Activated CD4-positive, alpha-beta T cell treated with anti-CD3 and anti-CD28 coated beads for 36 hours (primary cell): Measurements from ENCODE around the gene CCDC146. TPM values are rescaled to one million over a fixed set of nuclear protein-coding genes. Genes with fewer than 3 reads are reported as not detected.

Experiments used
- ATAC-seq: fragments of 200-7000 bp; cut with Tn5 transposase; one replicate; pipeline ENCODE4 v1.10.0; 2021; ENCODE audit warnings: mild to moderate bottlenecking, moderate library complexity
- CTCF ChIA-PET: fragments of 350-600 bp; sonication (Branson Sonifier 250); formaldehyde crosslinking; loops from one replicate; lab custom pipeline; 2021; ENCODE audit warnings: antibody characterized with exemption; lab: Charles Lee
- POLR2A ChIA-PET: fragments of 350-600 bp; sonication (Branson Sonifier 250); formaldehyde crosslinking; loops from one replicate; lab custom pipeline; 2021; ENCODE audit warnings: antibody characterized with exemption, inconsistent platforms; lab: Charles Lee
- DNase-seq: peaks from one replicate; pipeline ENCODE4 v3.0.0-alpha.2; 2020
- H3K27ac Mint-ChIP-seq: one replicate; pipeline ENCODE4 v1.8.0; 2021; ENCODE audit warnings: mixed read lengths
- H3K27me3 Mint-ChIP-seq: one replicate; pipeline ENCODE4 v1.8.0; 2021; ENCODE audit warnings: mixed read lengths
- H3K36me3 Mint-ChIP-seq: one replicate; pipeline ENCODE4 v1.8.0; 2021; ENCODE audit warnings: low read depth, mixed read lengths
- H3K4me1 Mint-ChIP-seq: one replicate; pipeline ENCODE4 v1.8.0; 2021; ENCODE audit warnings: mixed read lengths
- H3K4me3 Mint-ChIP-seq: one replicate; pipeline ENCODE4 v1.8.0; 2021; ENCODE audit warnings: mild to moderate bottlenecking, moderate library complexity, mixed read lengths
- H3K9me3 Mint-ChIP-seq: one replicate; pipeline ENCODE4 v1.8.0; 2021; ENCODE audit warnings: low read depth, mixed read lengths
- intact Hi-C, 2 experiments: fragments of 100-400 bp; cut with DNase I in 1 of 2; cut with micrococcal nuclease in 1 of 2; formaldehyde crosslinking; loops; one replicate each; pipeline versions ENCODE4 v1.14.2 to v1.15.1; 2022 to 2024; cut with DNase I, micrococcal nuclease
- total RNA-seq, 2 experiments: library from RNA; stranded (reverse); gene quantifications; one replicate each; pipeline ENCODE4 v1.2.3, GENCODE V29; 2021

The CCDC146 gene
- total RNA-seq, 2 experiments from 2014 or later, result 1.2 to 1.7 TPM

DNA sequence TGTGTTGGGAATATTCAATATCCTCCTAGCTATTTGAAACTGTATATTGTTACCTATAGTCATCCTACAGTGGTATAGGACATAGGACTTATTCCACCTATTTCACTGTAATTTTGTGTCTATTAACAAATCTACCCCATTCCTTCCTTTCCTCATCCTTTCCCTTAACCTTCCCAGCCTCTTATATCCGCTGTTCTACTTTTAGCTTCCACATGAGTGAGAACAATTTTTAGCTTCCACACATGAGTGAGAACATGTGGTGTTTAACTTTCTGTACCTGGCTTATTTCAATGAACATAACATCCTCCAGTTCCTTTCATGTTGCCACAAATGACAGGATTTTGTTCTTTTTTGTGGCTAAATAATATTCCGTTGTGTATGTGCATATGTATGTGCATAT, 173.1 kb downstream of the CCDC146 start:
- no peak for ATAC-seq
- CTCF ChIA-PET, result interaction anchor here (0.9 kb wide), 1 partner anchor 9 kb away, joined by 3 read pairs; no protein-coding TSS in a partner anchor

DNA sequence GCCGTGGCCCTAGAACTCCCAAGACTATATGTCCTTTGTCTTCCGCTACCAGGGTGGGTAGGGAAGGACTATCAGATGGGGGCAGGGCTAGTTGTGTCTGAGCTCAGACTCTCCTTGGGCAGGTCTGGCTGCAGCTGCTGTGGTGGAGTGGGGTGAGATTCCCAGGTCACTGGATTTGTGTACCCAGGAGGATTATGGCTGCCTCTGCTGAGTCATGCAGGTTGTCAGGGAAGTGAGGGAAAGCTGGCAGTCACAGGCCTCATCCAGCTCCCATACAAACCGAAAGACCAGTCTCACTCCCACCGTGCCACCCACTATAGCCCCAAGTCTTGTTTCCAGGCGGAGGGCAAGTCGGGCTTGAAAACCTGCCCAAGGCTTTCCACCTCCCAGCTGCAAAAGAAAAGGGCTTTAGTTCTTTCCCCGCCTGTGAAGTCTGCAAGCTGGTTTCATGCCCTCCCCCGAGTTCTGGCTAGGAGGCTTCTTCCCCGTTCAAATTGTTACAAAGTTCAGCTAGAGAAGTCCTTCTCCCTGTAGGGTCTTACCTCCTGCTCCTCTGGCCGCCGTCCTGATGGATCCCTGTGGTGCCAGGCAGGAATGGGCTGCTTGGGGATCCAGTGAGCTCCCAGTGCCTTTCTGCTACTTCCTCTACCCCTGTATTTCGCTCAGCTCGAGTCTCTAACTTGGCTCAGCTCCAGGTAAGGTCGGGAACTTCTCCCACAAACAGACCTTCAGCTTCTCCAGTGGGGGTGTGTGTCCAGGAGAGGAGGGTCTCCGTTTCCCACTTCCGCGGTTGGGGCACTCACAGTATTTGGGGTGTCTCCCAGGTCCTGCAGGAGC, 184.0 kb downstream of the CCDC146 start:
- H3K4me1 Mint-ChIP-seq, result no peaks in the 10 kb centered on the region
- no peak overlapping the region for H3K4me3 Mint-ChIP-seq
- peaks cover 38% of the 10 kb centered on the region for H3K36me3 Mint-ChIP-seq
- ChIA-PET POLR2A (no interaction called here), CTCF (interaction anchor here (0.7 kb wide), 1 partner anchor 789 kb away, joined by 3 read pairs; no protein-coding TSS in a partner anchor)
- no peaks in the 10 kb centered on the region for H3K27me3 Mint-ChIP-seq
- intact Hi-C loops, result no loop called here
- DNase-seq (no peak), ATAC-seq (no peak)
- H3K27ac Mint-ChIP-seq, result no peak overlapping the region
- H3K9me3 Mint-ChIP-seq, result peaks cover 18% of the 10 kb centered on the region

More for the DNA sequence above, 173.1 kb downstream of the CCDC146 start:
- no peak for DNase-seq
- H3K27me3 Mint-ChIP-seq, result no peaks in the 10 kb centered on the region
- peaks cover 15% of the 10 kb centered on the region for H3K9me3 Mint-ChIP-seq
- H3K4me1 Mint-ChIP-seq, result no peaks in the 10 kb centered on the region
- intact Hi-C loops, result no loop called here
- peaks cover 10% of the 10 kb centered on the region for H3K36me3 Mint-ChIP-seq
- no peak overlapping the region for H3K27ac Mint-ChIP-seq
- POLR2A ChIA-PET, result no interaction called here
- no peak overlapping the region for H3K4me3 Mint-ChIP-seq

- CTCF ChIA-PET, result interaction anchor here (1.2 kb wide), 1 partner anchor 11 kb away, joined by 3 read pairs; no protein-coding TSS in a partner anchor
- Mint-ChIP-seq H3K36me3 (peaks cover 22% of the 10 kb centered on the region), H3K27ac (no peak overlapping the region), H3K27me3 (no peaks in the 10 kb centered on the region), H3K9me3 (peaks cover 4% of the 10 kb centered on the region), H3K4me3 (no peak overlapping the region), H3K4me1 (no peaks in the 10 kb centered on the region)
- DNase-seq (no peak), ATAC-seq (no peak)
- POLR2A ChIA-PET, result no interaction called here
- intact Hi-C loops, result no loop called here
Measured at GRCh38 chr7:77308792-77309191, 186.4 kb downstream of the CCDC146 start.

GRCh38 chr7:77309714-77310220, 187.4 kb downstream of the CCDC146 start:
- DNase-seq, result no peak
- Mint-ChIP-seq H3K27me3 (no peaks in the 10 kb centered on the region), H3K9me3 (peaks cover 2% of the 10 kb centered on the region), H3K4me3 (no peak overlapping the region), H3K36me3 (peaks cover 18% of the 10 kb centered on the region), H3K27ac (no peak overlapping the region), H3K4me1 (no peaks in the 10 kb centered on the region)
- ATAC-seq, result no peak
- intact Hi-C loops, result no loop called here
- ChIA-PET CTCF (no interaction called here), POLR2A (no interaction called here)

DNA sequence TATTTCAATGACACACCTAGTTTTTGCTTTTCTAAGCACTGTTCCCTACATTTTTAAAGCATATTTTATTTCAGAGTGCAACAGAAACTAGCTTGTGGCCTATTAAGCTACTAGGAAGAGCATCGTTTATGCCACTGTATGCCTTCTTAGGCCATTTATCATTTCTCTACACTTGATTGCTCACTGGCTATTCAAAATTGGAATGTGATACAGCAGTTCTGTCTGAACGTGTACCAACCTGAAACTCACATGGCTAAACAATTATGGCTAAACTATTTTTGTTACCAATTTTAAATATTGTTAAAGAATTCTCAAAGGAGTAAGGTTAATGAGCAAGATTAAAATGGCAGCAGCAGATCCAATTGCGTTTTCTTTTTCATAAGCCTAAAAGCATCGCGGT, 188.6 kb downstream of the CCDC146 start:
- ATAC-seq (no peak), DNase-seq (no peak)
- ChIA-PET CTCF (no interaction called here), POLR2A (no interaction called here)
- intact Hi-C loops, result no loop called here
- Mint-ChIP-seq H3K4me3 (no peak overlapping the region), H3K4me1 (no peaks in the 10 kb centered on the region), H3K9me3 (no peaks in the 10 kb centered on the region), H3K27me3 (no peaks in the 10 kb centered on the region), H3K36me3 (peaks cover 20% of the 10 kb centered on the region), H3K27ac (no peak overlapping the region)

DNA sequence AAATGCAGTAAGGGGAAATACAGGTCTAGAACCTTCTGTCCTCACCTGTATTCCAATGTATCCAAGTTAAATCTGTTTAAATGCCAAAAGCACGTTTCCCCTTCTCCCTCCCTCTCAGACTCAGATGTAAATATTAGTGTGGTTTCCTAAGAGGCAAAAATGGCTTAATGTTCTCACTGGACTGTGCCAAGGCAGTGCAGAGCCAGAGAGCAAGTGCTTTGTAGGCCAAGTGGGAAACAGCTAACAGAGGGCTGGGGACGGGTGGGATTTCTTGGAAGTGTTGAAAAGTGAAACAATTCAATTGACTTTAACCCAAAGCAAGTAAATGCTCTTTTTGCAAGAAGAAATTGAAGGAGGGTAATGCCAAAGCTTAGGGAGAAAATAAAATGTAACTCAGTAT, 190.7 kb downstream of the CCDC146 start:
- H3K27ac Mint-ChIP-seq, result no peak overlapping the region

GRCh38 chr7:77313876-77314480, 191.6 kb downstream of the CCDC146 start:
- Mint-ChIP-seq H3K27me3 (no peaks in the 10 kb centered on the region), H3K9me3 (no peaks in the 10 kb centered on the region), H3K27ac (no peak overlapping the region), H3K4me1 (no peaks in the 10 kb centered on the region), H3K4me3 (no peak overlapping the region), H3K36me3 (peaks cover 34% of the 10 kb centered on the region)
- ChIA-PET CTCF (no interaction called here), POLR2A (no interaction called here)
- no peak for DNase-seq
- no peak for ATAC-seq
- intact Hi-C loops, result no loop called here

More for the DNA sequence above, 190.7 kb downstream of the CCDC146 start:
- ATAC-seq (no peak), DNase-seq (no peak)
- no peak overlapping the region for H3K4me3 Mint-ChIP-seq
- H3K36me3 Mint-ChIP-seq, result peaks cover 31% of the 10 kb centered on the region
- POLR2A ChIA-PET, result no interaction called here
- CTCF ChIA-PET, result no interaction called here
- intact Hi-C loops, result no loop called here
- no peaks in the 10 kb centered on the region for H3K27me3 Mint-ChIP-seq
- no peaks in the 10 kb centered on the region for H3K9me3 Mint-ChIP-seq
- no peaks in the 10 kb centered on the region for H3K4me1 Mint-ChIP-seq

DNA sequence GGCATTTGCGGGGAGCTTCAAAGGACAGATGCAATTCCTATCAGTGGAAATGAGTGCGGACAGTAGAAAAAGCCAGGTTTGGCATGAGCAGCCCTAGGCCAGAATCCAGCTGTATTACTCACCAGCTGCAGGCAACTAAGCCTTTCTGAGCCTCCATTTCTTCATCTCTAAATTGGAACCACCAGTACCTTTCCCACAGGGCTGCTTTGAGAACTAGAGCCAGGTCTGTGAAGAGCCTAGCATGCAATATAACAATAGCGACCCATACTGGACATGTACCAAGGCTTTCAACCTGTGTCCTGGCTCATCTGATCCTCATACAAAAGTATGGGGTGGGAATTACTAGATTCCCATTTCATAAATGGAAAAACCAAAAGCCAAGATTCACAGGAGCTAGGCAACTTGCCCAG, 192.8 kb downstream of the CCDC146 start:
- H3K27me3 Mint-ChIP-seq, result no peaks in the 10 kb centered on the region
- intact Hi-C loops, result no loop called here
- POLR2A ChIA-PET, result no interaction called here
- no peaks in the 10 kb centered on the region for H3K9me3 Mint-ChIP-seq
- H3K27ac Mint-ChIP-seq, result no peak overlapping the region
- H3K4me3 Mint-ChIP-seq, result no peak overlapping the region
- ATAC-seq (no peak), DNase-seq (no peak)
- H3K36me3 Mint-ChIP-seq, result peaks cover 42% of the 10 kb centered on the region
- no peaks in the 10 kb centered on the region for H3K4me1 Mint-ChIP-seq
- CTCF ChIA-PET, result interaction anchor here (2.2 kb wide), 1 partner anchor 17 kb away, joined by 5 read pairs; no protein-coding TSS in a partner anchor

DNA sequence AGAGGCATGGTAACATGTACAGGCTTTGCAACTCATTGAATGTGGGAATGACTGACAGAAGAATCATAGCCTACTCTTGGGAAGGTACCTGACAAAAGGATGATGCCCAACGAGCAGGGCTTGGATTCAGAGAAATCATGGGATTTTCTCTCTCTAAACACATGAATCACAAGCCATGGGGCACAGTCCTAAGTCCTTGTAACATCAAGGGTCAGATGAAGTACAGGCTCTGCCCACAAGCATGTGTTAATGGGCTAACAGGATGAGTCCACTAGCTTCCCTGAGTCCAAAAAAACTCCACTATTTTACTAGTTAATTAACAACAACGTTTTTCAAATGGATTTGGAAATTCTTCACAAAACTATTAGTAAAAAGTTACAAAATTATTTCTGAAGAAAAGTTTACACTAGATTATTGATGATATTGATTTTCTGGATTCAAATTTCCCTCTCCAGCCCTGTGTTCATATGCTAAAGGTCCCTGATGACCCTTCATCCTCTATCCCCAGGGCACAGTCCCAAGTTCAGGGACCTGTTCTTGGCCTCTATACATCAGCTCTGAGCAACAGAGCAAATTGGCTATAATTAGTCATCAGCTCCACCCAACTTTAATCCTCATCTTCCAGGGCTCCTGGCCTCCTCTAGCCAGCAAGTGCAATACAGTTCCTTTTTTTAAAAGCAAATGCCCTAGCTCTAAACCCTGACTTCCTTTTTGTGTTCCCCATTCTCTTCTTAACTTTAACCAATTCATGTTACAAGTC, 194.0 kb downstream of the CCDC146 start:
- Mint-ChIP-seq H3K27ac (no peak overlapping the region), H3K9me3 (no peaks in the 10 kb centered on the region), H3K36me3 (peaks cover 44% of the 10 kb centered on the region), H3K27me3 (no peaks in the 10 kb centered on the region), H3K4me1 (no peaks in the 10 kb centered on the region), H3K4me3 (no peak overlapping the region)
- POLR2A ChIA-PET, result no interaction called here
- intact Hi-C loops, result no loop called here
- CTCF ChIA-PET, result interaction anchor here (2.2 kb wide), 1 partner anchor 16 kb away, joined by 5 read pairs; no protein-coding TSS in a partner anchor
- DNase-seq (no peak), ATAC-seq (no peak)

GRCh38 chr7:77318019-77318418, 195.6 kb downstream of the CCDC146 start:
- no peak overlapping the region for H3K27ac Mint-ChIP-seq
- CTCF ChIA-PET, result interaction anchor here (1.4 kb wide), 1 partner anchor 11 kb away, joined by 4 read pairs; no protein-coding TSS in a partner anchor
- H3K4me3 Mint-ChIP-seq, result no peak overlapping the region
- H3K4me1 Mint-ChIP-seq, result no peaks in the 10 kb centered on the region
- POLR2A ChIA-PET, result no interaction called here
- no peak for ATAC-seq
- H3K9me3 Mint-ChIP-seq, result no peaks in the 10 kb centered on the region
- no peaks in the 10 kb centered on the region for H3K27me3 Mint-ChIP-seq
- H3K36me3 Mint-ChIP-seq, result peaks cover 41% of the 10 kb centered on the region
- intact Hi-C loops, result no loop called here
- DNase-seq, result no peak

DNA sequence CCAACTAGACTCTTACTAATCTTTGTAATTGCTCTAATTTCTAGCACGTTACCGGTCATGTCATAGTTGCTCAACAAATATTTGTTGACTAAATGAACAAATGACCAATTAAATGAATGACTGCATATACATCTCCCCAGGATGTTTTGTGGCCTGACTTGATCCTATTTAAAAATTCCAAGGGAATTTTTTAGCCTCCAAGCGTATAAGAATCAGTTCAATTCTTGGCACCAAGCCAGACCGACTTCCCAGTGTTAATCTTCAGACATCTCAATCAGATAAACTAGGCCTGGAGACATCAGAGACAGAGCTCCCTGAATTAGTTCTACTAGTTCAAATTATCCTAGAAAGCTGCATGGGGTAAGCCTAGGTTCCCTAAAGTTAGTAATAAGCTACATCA, 197.7 kb downstream of the CCDC146 start:
- no peaks in the 10 kb centered on the region for H3K4me1 Mint-ChIP-seq
- no peak overlapping the region for H3K27ac Mint-ChIP-seq
- ChIA-PET CTCF (interaction anchor here (1.3 kb wide), 1 partner anchor 73 kb away, joined by 4 read pairs; no protein-coding TSS in a partner anchor), POLR2A (no interaction called here)
- H3K4me3 Mint-ChIP-seq, result no peak overlapping the region
- no peak for DNase-seq
- H3K27me3 Mint-ChIP-seq, result no peaks in the 10 kb centered on the region
- intact Hi-C loops, result no loop called here
- peaks cover 34% of the 10 kb centered on the region for H3K36me3 Mint-ChIP-seq
- ATAC-seq, result no peak
- H3K9me3 Mint-ChIP-seq, result no peaks in the 10 kb centered on the region
